Measurements from ENCODE around the gene PTGES3.

The PTGES3 gene

DNA sequence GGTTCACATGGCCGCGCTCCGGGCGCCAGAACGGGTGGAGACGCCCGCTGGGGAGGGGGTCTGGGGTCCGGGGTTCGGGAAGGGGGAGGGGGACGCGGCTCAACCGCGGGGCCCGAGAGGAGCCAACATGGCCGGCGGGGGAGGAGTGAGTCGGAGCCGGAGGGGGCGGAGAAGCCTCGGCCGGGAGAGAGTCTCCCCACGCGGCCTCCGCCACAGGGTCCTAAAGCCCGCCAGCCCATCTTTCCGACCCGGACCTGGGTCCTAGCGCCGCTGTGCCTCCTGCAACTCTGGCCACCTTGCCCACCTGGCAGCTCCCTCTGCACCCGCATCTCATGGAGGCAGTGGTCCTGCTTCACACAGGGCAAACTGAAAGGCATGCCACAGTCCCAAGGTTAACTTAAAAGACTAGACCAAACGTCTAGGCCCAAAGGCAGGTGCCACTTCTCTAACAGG, 57.9 kb downstream of the PTGES3 start, which contains the start of gene BAZ2A (continued):
- TF ChIP-seq, protein P1, sequence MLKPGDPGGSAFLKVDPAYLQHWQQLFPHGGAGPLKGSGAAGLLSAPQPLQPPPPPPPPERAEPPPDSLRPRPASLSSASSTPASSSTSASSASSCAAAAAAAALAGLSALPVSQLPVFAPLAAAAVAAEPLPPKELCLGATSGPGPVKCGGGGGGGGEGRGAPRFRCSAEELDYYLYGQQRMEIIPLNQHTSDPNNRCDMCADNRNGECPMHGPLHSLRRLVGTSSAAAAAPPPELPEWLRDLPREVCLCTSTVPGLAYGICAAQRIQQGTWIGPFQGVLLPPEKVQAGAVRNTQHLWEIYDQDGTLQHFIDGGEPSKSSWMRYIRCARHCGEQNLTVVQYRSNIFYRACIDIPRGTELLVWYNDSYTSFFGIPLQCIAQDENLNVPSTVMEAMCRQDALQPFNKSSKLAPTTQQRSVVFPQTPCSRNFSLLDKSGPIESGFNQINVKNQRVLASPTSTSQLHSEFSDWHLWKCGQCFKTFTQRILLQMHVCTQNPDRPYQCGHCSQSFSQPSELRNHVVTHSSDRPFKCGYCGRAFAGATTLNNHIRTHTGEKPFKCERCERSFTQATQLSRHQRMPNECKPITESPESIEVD (tag by site-specific recombination; IDR thresholded peaks at IDR 0.05), result peak; percentile 16; the same call in 1 of the 2 replicates
- TF ChIP-seq, protein P2, sequence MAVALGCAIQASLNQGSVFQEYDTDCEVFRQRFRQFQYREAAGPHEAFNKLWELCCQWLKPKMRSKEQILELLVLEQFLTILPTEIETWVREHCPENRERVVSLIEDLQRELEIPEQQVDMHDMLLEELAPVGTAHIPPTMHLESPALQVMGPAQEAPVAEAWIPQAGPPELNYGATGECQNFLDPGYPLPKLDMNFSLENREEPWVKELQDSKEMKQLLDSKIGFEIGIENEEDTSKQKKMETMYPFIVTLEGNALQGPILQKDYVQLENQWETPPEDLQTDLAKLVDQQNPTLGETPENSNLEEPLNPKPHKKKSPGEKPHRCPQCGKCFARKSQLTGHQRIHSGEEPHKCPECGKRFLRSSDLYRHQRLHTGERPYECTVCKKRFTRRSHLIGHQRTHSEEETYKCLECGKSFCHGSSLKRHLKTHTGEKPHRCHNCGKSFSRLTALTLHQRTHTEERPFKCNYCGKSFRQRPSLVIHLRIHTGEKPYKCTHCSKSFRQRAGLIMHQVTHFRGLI (tag by site-specific recombination; IDR thresholded peaks at IDR 0.05), result no peak
- TF ChIP-seq, protein P3, sequence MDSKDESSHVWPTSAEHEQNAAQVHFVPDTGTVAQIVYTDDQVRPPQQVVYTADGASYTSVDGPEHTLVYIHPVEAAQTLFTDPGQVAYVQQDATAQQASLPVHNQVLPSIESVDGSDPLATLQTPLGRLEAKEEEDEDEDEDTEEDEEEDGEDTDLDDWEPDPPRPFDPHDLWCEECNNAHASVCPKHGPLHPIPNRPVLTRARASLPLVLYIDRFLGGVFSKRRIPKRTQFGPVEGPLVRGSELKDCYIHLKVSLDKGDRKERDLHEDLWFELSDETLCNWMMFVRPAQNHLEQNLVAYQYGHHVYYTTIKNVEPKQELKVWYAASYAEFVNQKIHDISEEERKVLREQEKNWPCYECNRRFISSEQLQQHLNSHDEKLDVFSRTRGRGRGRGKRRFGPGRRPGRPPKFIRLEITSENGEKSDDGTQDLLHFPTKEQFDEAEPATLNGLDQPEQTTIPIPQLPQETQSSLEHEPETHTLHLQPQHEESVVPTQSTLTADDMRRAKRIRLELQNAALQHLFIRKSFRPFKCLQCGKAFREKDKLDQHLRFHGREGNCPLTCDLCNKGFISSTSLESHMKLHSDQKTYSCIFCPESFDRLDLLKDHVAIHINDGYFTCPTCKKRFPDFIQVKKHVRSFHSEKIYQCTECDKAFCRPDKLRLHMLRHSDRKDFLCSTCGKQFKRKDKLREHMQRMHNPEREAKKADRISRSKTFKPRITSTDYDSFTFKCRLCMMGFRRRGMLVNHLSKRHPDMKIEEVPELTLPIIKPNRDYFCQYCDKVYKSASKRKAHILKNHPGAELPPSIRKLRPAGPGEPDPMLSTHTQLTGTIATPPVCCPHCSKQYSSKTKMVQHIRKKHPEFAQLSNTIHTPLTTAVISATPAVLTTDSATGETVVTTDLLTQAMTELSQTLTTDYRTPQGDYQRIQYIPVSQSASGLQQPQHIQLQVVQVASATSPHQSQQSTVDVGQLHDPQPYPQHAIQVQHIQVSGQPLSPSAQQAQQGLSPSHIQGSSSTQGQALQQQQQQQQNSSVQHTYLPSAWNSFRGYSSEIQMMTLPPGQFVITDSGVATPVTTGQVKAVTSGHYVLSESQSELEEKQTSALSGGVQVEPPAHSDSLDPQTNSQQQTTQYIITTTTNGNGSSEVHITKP (tag by site-specific recombination; IDR thresholded peaks at IDR 0.05), result peak; percentile 95
- TF ChIP-seq, protein P4, sequence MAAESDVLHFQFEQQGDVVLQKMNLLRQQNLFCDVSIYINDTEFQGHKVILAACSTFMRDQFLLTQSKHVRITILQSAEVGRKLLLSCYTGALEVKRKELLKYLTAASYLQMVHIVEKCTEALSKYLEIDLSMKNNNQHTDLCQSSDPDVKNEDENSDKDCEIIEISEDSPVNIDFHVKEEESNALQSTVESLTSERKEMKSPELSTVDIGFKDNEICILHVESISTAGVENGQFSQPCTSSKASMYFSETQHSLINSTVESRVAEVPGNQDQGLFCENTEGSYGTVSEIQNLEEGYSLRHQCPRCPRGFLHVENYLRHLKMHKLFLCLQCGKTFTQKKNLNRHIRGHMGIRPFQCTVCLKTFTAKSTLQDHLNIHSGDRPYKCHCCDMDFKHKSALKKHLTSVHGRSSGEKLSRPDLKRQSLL (tag by site-specific recombination; IDR thresholded peaks at IDR 0.05), result peak; percentile 83
- TF ChIP-seq BCL11B (tag by site-specific recombination; IDR thresholded peaks at IDR 0.05; ENCODE audit: low read depth) (peak; percentile 41; the same call in 1 of the 2 replicates), ZNF548 (tag by site-specific recombination; IDR thresholded peaks at IDR 0.05) (no peak), TRIM28 (IDR thresholded peaks at IDR 0.05; ENCODE audit: borderline replicate concordance, low read length) (no peak), ZNF571 (tag by site-specific recombination; IDR thresholded peaks at IDR 0.05) (no peak), ZNF777 (tag by site-specific recombination; IDR thresholded peaks at IDR 0.05; ENCODE audit: borderline replicate concordance) (no peak), ZNF324 (tag by site-specific recombination; IDR thresholded peaks at IDR 0.05) (peak; percentile 94), ZNF23 (tag by site-specific recombination; IDR thresholded peaks at IDR 0.05; ENCODE audit: borderline replicate concordance) (no peak), ZNF555 (tag by site-specific recombination; conservative IDR thresholded peaks at IDR 0.05) (no peak), ZNF366 (tag by site-specific recombination; conservative IDR thresholded peaks at IDR 0.05) (0 out of 2 replicates have a peak, but pooled peaks have one; percentile 21), MYNN (tag by site-specific recombination; IDR thresholded peaks at IDR 0.05; ENCODE audit: borderline replicate concordance) (no peak; the same call in 1 of the 2 replicates), ZNF132 (tag by site-specific recombination; IDR thresholded peaks at IDR 0.05; ENCODE audit: borderline replicate concordance) (no peak), ZNF354C (tag by site-specific recombination; IDR thresholded peaks at IDR 0.05; ENCODE audit: borderline replicate concordance, low read depth) (no peak), ZNF558 (tag by site-specific recombination; IDR thresholded peaks at IDR 0.05) (no peak), ZNF214 (tag by site-specific recombination; IDR thresholded peaks at IDR 0.05; ENCODE audit: borderline replicate concordance) (no peak), SP2 (tag by site-specific recombination; IDR thresholded peaks at IDR 0.05) (peak; percentile 43), ZNF544 (tag by site-specific recombination; IDR thresholded peaks at IDR 0.05) (no peak)
- TF ChIP-seq, protein P5, sequence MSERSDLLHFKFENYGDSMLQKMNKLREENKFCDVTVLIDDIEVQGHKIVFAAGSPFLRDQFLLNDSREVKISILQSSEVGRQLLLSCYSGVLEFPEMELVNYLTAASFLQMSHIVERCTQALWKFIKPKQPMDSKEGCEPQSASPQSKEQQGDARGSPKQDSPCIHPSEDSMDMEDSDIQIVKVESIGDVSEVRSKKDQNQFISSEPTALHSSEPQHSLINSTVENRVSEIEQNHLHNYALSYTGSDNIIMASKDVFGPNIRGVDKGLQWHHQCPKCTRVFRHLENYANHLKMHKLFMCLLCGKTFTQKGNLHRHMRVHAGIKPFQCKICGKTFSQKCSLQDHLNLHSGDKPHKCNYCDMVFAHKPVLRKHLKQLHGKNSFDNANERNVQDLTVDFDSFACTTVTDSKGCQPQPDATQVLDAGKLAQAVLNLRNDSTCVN (tag by site-specific recombination; optimal IDR thresholded peaks at IDR 0.05), result peak; percentile 29
- TF ChIP-seq, protein P6, sequence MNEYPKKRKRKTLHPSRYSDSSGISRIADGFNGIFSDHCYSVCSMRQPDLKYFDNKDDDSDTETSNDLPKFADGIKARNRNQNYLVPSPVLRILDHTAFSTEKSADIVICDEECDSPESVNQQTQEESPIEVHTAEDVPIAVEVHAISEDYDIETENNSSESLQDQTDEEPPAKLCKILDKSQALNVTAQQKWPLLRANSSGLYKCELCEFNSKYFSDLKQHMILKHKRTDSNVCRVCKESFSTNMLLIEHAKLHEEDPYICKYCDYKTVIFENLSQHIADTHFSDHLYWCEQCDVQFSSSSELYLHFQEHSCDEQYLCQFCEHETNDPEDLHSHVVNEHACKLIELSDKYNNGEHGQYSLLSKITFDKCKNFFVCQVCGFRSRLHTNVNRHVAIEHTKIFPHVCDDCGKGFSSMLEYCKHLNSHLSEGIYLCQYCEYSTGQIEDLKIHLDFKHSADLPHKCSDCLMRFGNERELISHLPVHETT (tag by site-specific recombination; IDR thresholded peaks at IDR 0.05), result peak; percentile 82
- TF ChIP-seq, protein P7, sequence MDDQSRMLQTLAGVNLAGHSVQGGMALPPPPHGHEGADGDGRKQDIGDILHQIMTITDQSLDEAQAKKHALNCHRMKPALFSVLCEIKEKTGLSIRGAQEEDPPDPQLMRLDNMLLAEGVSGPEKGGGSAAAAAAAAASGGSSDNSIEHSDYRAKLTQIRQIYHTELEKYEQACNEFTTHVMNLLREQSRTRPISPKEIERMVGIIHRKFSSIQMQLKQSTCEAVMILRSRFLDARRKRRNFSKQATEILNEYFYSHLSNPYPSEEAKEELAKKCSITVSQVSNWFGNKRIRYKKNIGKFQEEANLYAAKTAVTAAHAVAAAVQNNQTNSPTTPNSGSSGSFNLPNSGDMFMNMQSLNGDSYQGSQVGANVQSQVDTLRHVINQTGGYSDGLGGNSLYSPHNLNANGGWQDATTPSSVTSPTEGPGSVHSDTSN (CRISPR knock-in tag; IDR thresholded peaks at IDR 0.05), result no peak
- TF ChIP-seq, protein P8, sequence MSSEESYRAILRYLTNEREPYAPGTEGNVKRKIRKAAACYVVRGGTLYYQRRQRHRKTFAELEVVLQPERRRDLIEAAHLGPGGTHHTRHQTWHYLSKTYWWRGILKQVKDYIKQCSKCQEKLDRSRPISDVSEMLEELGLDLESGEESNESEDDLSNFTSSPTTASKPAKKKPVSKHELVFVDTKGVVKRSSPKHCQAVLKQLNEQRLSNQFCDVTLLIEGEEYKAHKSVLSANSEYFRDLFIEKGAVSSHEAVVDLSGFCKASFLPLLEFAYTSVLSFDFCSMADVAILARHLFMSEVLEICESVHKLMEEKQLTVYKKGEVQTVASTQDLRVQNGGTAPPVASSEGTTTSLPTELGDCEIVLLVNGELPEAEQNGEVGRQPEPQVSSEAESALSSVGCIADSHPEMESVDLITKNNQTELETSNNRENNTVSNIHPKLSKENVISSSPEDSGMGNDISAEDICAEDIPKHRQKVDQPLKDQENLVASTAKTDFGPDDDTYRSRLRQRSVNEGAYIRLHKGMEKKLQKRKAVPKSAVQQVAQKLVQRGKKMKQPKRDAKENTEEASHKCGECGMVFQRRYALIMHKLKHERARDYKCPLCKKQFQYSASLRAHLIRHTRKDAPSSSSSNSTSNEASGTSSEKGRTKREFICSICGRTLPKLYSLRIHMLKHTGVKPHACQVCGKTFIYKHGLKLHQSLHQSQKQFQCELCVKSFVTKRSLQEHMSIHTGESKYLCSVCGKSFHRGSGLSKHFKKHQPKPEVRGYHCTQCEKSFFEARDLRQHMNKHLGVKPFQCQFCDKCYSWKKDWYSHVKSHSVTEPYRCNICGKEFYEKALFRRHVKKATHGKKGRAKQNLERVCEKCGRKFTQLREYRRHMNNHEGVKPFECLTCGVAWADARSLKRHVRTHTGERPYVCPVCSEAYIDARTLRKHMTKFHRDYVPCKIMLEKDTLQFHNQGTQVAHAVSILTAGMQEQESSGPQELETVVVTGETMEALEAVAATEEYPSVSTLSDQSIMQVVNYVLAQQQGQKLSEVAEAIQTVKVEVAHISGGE (tag by site-specific recombination; conservative IDR thresholded peaks at IDR 0.05; ENCODE audit: low read depth), result peak; percentile 47; the same call in 1 of the 2 replicates
